Activated CD4-positive, alpha-beta T cell treated with anti-CD3 and anti-CD28 coated beads for 24 hours (primary cell): ENCODE results near the gene PSMC2.

Experiments used
- DNase-seq, 2 donors: peaks; one replicate each; pipeline ENCODE4 v3.0.0-alpha.2; 2020; ENCODE audit warnings: low read depth in 2 of 2

The PSMC2 gene

GRCh38 chr7:103347507-103348267 lies at the start of gene PSMC2:
Gene PSMC2, plus strand, starts transcription at chr7:103347643. Its CDS starts 69 bp downstream, at chr7:103347712.
- peak; percentile 61 to 74 for DNase-seq

GRCh38 chr7:103297837-103298179 lies 49.6 kb upstream of the PSMC2 start:
- no peak for DNase-seq

DNA sequence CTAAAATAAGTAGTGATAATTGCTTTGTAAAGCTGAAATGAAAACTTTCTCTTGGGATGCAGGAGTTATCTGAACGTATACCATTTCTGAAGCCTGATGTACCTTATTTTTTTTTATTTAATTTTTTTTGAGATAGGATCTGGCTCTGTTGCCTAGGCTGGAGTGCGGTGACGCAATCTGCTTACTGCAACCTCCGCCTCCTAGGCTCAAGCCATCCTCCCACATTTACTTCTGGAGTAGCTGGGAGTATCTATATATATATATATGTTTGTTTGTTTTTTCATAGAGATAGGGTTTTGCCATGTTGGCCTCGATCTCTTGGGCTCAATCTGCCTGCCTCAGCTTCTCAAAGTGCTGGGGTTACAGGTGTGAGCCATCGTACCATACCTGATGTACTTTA lies 47.8 kb upstream of the PSMC2 start:
- no peak for DNase-seq

GRCh38 chr7:103301441-103301840 lies 46.0 kb upstream of the PSMC2 start:
- no peak for DNase-seq

- no peak for DNase-seq
These were observed 39.8 kb upstream of the PSMC2 start for GRCh38 chr7:103307503-103308231.

DNA sequence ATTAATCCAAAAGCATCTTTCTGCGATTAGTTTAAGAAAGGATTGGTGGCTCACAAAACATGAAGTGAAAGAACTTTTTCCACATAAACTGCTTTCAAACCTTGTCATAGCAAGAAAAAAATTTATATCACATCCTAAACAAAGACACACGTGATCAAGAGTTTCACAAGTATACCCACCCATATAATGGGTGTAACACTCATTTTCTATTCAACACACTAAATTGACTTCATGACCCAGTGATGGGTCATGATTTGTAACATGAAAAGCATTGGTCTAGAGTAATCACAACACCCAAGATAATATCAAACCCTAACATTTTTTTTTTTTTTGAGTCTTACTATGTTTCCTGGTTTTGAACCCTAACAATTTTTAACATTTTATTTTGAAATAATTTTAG lies 32.6 kb upstream of the PSMC2 start:
- no peak for DNase-seq

- no peak for DNase-seq
These were observed 31.0 kb upstream of the PSMC2 start for GRCh38 chr7:103316380-103316941.

DNA sequence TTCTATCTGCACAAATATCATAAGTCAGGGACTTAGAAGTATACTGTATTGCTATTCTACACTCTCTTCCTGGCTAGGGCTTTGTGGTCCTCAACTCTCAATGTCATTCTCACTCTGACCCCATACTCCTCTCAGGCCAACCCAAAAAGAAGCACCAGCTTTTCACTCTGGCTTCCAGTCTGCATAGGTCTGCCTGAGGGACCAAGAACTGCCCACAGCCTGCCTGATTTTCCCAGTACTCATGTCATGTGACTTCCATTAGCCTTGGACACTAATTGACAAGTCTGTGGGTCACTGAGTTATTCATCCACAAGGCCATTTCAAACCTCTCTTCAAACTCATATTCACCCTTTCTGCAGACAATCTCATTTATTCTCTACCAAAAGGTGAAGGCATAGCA lies 30.4 kb upstream of the PSMC2 start:
- DNase-seq = no peak

GRCh38 chr7:103325744-103326143 lies 21.7 kb upstream of the PSMC2 start:
- no peak for DNase-seq

DNA sequence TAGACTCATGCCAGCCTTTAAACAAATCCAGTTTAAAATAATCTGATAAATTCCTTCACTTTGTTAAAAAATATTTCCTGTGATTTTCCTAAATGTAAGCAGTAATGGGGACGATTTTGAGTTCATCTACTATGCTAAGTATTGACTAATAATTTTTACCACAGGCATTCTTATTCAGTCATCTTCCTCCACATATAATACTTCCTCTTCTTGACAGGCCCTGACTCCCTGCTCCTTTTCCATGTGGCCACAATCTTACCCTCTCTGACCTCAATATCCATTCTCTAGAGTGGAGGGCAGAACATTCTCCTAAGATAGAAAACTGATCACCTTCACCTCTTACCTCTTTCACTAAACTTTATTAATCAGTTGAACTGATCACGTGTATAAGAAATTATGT lies 10.7 kb upstream of the PSMC2 start:
- no peak for DNase-seq

DNA sequence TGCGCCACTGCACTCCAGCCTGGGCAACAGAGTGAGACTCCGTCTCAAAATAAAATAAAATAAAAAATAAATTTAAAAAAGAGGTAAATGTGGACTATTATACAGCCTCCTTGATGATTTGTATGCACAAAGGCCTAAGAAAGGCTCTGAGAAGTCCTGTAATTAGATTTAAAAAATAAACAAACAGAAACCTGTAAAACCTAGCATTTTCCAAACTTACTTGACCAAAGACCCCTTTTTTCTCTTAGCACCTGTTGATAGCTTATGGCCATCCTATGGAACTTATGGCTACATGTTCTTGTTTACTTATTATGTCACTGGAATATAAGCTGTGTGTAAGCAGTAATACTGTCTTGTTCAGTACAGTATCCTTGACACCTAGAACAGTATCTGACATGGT lies 8.6 kb upstream of the PSMC2 start:
- DNase-seq = no peak

DNA sequence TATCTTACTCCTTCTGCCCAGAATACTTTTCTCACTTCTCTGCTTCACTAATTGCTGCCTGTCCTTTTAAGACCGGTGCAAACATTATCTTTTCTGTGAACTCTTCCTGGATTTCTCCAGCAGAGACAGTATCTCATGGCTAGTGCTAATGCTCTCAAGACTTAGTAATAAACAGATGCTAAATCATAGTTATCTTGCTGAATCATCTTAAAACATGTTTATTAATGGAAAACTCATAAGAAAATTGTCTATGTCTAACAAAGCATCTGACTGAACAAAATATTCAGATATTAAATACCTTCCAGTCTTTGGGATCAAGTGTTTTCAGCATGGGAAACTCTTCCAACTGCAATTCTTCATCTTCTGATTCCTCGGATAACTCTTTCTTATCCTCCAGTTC lies 6.0 kb upstream of the PSMC2 start:
- no peak for DNase-seq

DNA sequence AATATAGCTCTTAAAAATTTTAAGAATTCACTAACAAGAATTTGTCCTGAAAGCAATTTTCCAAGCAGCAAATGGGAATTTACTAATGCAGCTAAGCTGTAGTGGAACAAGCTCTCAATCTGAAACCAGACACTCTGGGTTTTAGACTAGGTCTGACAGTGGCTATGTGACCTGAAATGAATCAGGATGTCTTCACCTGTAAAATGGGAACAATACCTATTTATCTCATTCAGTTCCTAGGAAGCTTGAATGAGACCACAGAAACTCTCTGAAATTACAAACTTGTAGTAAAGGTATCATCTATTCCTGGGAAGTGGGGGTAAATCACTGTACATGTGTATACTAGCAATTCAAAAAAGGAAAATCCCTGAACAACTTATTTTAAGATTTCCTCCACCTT lies 4.1 kb upstream of the PSMC2 start:
- no peak for DNase-seq

DNA sequence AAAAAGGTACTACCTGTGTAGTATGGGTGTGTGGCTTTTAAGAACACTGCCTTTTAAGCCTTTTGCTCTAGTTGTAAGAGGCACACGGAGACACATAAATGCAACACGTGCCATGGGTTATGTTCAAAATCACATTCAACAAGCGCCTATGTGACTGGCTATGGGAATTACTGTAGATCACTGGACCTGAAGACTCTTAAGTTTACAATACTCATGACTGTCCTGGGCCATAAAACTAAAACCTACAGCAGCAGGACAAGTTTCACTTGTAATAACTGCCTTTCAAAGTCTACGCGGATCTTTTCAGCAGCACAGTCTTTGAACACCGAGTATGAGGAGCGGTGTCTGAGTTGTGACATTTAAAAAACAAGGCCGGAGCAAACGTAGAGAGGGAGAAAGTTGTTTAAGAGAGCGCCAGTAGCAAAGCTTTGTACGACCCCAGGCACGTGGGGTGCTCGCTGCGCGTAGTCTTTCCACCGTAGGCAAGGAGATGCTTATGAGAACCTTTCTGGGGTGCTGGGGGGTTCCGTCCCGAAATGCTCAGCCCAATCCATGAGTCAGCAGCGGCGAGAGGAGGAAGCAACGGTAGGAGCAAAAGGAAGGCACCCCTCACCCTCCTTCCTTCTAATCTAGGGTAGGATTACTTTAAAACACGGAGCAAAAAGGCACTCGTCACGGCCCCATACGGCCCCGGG lies 3.5 kb upstream of the PSMC2 start:
- peak; percentile 4 to 20 for DNase-seq

GRCh38 chr7:103344453-103345149 lies 2.8 kb upstream of the PSMC2 start, which contains the start of gene DNAJC2:
Gene DNAJC2, minus strand, starts transcription at chr7:103344767. Its CDS starts 145 bp downstream, at chr7:103344622.
- peak; percentile 74 to 77 for DNase-seq

DNA sequence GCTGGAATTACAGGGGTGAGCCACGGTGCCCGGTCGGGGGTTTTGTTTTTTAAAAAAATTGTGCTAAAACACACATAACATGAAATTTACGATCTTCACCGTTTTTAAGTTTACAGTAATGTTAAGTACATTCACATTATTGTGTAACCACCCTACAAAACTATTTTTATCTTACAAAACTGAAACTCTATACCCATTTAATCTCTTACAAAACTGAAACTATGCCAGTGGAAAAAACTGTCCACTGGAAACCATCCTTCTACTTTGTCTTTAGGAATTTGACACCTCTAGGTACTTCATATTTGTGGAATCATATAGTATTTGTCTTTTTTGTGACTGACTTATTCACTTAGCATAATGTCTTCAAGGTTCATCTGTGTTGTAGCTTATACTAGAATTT lies 1.0 kb upstream of the PSMC2 start:
- DNase-seq = no peak

DNA sequence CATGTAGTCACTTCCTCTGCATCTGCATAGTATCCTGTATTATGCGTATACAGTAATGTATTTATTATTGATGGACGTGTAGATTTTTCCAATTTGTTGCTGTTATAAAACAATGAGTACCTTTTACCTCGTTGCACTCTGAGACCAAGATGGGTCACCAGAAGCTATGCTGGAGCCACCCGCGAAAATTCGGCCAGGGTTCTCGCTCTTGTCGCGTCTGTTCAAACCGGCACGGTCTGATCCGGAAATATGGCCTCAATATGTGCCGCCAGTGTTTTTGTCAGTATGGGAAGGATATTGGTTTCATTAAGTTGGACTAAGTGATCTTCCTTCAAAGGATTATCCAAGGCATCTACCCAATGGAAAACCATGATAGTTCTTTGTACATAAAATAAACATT lies 1.0 kb downstream of the PSMC2 start:
- DNase-seq = no peak

- DNase-seq = no peak
These were observed 1.5 kb downstream of the PSMC2 start for GRCh38 chr7:103348959-103349358.

DNA sequence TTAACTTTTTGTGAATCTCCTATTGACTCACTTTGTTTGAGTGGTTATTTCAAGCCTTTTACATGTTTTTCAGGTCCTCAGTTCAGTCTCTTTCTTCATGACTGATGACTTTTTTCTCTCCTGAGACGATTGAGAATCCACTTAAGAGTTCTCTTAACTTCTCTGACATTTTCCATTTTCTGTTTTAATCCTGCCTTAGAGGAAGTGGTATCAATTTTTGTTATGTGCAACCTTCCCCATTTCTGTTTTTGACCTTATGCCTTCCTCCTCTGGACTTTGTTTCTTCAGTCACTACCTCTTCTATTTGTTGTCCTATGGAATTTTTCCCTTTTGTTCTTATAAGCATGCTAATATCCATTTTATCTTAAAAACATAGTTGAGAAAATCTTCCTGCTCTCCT lies 2.4 kb downstream of the PSMC2 start:
- DNase-seq = no peak

GRCh38 chr7:103369432-103369831 lies 22.0 kb downstream of the PSMC2 start:
- no peak for DNase-seq

DNA sequence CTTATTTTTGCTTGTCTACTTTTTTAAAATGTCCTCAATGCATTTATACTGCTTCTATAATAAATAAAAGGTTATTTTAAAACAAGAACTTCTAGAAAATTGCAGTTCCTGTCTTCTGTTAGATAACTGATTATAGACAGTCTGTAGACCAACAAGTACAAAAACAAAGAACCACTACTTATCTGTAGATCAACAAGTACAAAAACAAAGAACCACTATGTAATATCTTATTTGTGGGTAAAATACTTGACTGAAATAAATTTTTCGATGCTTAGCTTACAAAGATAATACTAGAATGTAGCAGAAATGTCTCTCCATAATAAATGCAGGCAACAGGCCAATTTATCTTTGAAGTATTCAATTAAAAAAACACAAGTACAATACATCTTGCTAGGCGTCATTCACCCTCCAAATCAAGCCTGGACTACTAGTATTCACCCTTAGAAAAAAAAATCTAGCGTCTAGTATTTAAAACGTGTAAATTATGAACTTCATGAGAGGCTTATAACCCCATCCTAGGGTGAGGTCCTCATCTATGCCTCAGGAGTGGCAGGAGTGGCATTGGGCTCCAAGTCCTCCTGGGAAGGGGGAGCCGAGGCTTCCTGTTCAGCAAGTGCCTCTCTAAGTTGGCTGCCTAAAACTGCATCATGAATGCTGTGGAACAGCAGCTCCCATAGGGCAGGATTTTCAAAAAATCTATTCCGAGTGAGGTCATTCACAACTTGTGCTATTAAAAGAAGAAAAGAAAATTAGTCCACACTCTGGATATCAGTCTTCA lies 26.6 kb downstream of the PSMC2 start:
- DNase-seq = no peak
